ENCODE measurements around the gene MAK.

MAK gene

DNA sequence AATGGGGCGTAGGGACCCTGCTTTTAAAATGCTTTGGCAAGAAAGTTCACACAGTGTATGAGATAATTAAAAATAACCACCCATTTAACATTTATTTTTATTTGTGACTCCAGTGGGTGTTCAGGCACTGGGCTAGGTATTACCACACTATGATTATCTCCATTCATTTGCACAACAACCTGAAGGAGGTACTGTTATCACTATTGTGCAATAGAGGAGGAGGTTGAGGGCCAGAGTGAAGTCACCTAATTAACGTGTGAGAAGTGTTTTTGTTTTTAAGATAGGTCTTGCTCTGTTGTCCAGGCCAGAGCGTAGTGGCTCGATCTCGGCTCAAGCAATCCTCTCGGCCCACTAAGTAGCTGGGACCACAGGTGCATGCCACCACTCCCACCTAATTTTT, 29.2 kb downstream of the MAK start:
- H3K4me1 ChIP-seq (ENCODE audit: insufficient read depth, low read length) = no peaks in the 10 kb centered on the region
- ATAC-seq (ENCODE audit: insufficient read depth, low read depth) (no peak), DNase-seq (no peak)
- no peak overlapping the region for H3K9ac ChIP-seq (ENCODE audit: low read depth, low read length)
- H3K27ac ChIP-seq (ENCODE audit: low read length) = no peak overlapping the region
- TF ChIP-seq EZH2 (IDR thresholded peaks at IDR 0.05; ENCODE audit: borderline replicate concordance, low read depth, low read length, severe bottlenecking) = no peak
- TF ChIP-seq, protein P1, sequence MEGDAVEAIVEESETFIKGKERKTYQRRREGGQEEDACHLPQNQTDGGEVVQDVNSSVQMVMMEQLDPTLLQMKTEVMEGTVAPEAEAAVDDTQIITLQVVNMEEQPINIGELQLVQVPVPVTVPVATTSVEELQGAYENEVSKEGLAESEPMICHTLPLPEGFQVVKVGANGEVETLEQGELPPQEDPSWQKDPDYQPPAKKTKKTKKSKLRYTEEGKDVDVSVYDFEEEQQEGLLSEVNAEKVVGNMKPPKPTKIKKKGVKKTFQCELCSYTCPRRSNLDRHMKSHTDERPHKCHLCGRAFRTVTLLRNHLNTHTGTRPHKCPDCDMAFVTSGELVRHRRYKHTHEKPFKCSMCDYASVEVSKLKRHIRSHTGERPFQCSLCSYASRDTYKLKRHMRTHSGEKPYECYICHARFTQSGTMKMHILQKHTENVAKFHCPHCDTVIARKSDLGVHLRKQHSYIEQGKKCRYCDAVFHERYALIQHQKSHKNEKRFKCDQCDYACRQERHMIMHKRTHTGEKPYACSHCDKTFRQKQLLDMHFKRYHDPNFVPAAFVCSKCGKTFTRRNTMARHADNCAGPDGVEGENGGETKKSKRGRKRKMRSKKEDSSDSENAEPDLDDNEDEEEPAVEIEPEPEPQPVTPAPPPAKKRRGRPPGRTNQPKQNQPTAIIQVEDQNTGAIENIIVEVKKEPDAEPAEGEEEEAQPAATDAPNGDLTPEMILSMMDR (IDR thresholded peaks at IDR 0.05; ENCODE audit: borderline replicate concordance, extremely low read depth, low read length, poor library complexity, severe bottlenecking) = no peak
- H3K4me3 ChIP-seq (ENCODE audit: low read depth in 1 of 2, low read length in 2 of 2) = no peak overlapping the region
- no peaks in the 10 kb centered on the region for H3K9me3 ChIP-seq (ENCODE audit: insufficient read depth, low read length, severe bottlenecking)
- no peaks in the 10 kb centered on the region for H4K20me1 ChIP-seq (ENCODE audit: insufficient read depth, low read length)
- H3K79me2 ChIP-seq (ENCODE audit: insufficient read depth, low read length) = no peaks in the 10 kb centered on the region
- H2AFZ ChIP-seq (ENCODE audit: low read depth, low read length) = no peak overlapping the region
- no peak overlapping the region for H3K4me2 ChIP-seq (ENCODE audit: insufficient read depth, low read length)
- no peaks in the 10 kb centered on the region for H3K36me3 ChIP-seq (ENCODE audit: insufficient read depth, low read length)
- no peaks in the 10 kb centered on the region for H3K27me3 ChIP-seq (ENCODE audit: insufficient read depth, low read length, poor library complexity)

DNA sequence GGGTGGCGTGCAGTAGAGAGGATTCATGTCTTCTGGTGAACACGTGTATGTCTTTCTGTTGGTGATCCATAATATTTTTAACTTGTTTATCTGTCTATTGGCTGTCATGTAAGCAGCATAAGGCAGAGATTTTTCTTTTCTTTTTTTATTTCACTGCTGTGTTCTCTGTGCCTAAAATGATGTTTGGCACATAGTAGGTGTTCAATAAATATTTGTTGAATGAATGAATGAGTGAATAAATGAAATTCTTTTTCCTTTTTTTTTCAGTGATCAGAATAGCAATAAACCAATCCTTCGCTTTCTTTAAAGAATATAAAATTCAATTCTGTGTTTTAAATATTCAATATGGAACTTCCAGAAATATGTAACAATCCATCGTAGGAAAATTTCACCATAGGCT, 30.0 kb downstream of the MAK start:
- H3K36me3 ChIP-seq (ENCODE audit: insufficient read depth, low read length) = no peaks in the 10 kb centered on the region
- no peaks in the 10 kb centered on the region for H3K27me3 ChIP-seq (ENCODE audit: insufficient read depth, low read length, poor library complexity)
- H3K9me3 ChIP-seq (ENCODE audit: insufficient read depth, low read length, severe bottlenecking) = no peaks in the 10 kb centered on the region
- H3K79me2 ChIP-seq (ENCODE audit: insufficient read depth, low read length) = no peaks in the 10 kb centered on the region
- H4K20me1 ChIP-seq (ENCODE audit: insufficient read depth, low read length) = no peaks in the 10 kb centered on the region
- no peak overlapping the region for H3K4me3 ChIP-seq (ENCODE audit: low read depth in 1 of 2, low read length in 2 of 2)
- H3K4me2 ChIP-seq (ENCODE audit: insufficient read depth, low read length) = no peak overlapping the region
- H3K27ac ChIP-seq (ENCODE audit: low read length) = no peak overlapping the region
- no peak for ATAC-seq (ENCODE audit: insufficient read depth, low read depth)
- H3K9ac ChIP-seq (ENCODE audit: low read depth, low read length) = no peak overlapping the region
- H2AFZ ChIP-seq (ENCODE audit: low read depth, low read length) = no peak overlapping the region
- DNase-seq = no peak
- no peaks in the 10 kb centered on the region for H3K4me1 ChIP-seq (ENCODE audit: insufficient read depth, low read length)
- TF ChIP-seq EZH2 (IDR thresholded peaks at IDR 0.05; ENCODE audit: borderline replicate concordance, low read depth, low read length, severe bottlenecking) = no peak
- TF ChIP-seq, protein P1 (IDR thresholded peaks at IDR 0.05; ENCODE audit: borderline replicate concordance, extremely low read depth, low read length, poor library complexity, severe bottlenecking) = no peak

DNA sequence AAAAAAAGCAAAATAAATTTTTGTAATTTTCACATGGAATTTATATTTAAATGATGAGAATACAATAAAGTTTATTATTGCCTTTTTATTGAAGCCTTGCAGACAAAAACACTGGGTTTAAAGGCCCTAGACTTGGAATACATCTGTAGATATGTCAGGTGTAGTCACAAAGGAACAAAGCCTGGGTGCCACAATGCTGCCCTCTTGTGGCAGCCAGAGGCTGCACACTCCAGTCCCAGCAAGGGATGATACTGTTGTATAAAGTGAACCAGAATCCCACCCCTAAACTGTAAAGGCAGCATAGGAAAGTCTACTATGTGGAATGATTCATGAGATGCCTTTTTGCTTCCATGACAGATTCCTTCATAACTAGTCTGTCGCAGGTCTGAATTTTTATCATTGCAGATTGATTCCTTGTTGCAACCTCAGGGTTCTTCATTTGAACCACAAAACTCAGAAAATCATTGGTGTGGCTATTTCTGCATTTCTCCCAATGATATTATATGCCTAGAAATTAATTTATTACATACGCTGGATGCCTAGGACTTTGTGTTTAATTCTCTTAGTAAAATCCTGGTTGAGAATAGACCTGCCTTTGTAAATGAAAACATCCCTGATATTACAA, 37.0 kb downstream of the MAK start:
- Histone ChIP-seq H3K4me3 (ENCODE audit: low read depth in 1 of 2, low read length in 2 of 2) (no peak overlapping the region), H3K9me3 (ENCODE audit: insufficient read depth, low read length, severe bottlenecking) (no peaks in the 10 kb centered on the region), H3K36me3 (ENCODE audit: insufficient read depth, low read length) (no peaks in the 10 kb centered on the region), H3K27ac (ENCODE audit: low read length) (no peak overlapping the region), H2AFZ (ENCODE audit: low read depth, low read length) (no peak overlapping the region), H3K9ac (ENCODE audit: low read depth, low read length) (no peak overlapping the region), H3K27me3 (ENCODE audit: insufficient read depth, low read length, poor library complexity) (no peaks in the 10 kb centered on the region), H3K4me2 (ENCODE audit: insufficient read depth, low read length) (no peak overlapping the region), H3K79me2 (ENCODE audit: insufficient read depth, low read length) (no peaks in the 10 kb centered on the region), H4K20me1 (ENCODE audit: insufficient read depth, low read length) (no peaks in the 10 kb centered on the region), H3K4me1 (ENCODE audit: insufficient read depth, low read length) (no peaks in the 10 kb centered on the region)
- ATAC-seq (ENCODE audit: insufficient read depth, low read depth) = peak; percentile 100
- peak; percentile 74 for DNase-seq
- no peak for TF ChIP-seq EZH2 (IDR thresholded peaks at IDR 0.05; ENCODE audit: borderline replicate concordance, low read depth, low read length, severe bottlenecking)
- TF ChIP-seq, protein P1 (IDR thresholded peaks at IDR 0.05; ENCODE audit: borderline replicate concordance, extremely low read depth, low read length, poor library complexity, severe bottlenecking) = peak; percentile 99

Measured in DND-41 (cell line).